ENCODE measurements around the gene BICRAL.
"Not testable (repeated sequence)": the region's sequence is repeated elsewhere in the genome, so short reads cannot be mapped to it uniquely, and the experiment has no call there.

The BICRAL gene, protein sequence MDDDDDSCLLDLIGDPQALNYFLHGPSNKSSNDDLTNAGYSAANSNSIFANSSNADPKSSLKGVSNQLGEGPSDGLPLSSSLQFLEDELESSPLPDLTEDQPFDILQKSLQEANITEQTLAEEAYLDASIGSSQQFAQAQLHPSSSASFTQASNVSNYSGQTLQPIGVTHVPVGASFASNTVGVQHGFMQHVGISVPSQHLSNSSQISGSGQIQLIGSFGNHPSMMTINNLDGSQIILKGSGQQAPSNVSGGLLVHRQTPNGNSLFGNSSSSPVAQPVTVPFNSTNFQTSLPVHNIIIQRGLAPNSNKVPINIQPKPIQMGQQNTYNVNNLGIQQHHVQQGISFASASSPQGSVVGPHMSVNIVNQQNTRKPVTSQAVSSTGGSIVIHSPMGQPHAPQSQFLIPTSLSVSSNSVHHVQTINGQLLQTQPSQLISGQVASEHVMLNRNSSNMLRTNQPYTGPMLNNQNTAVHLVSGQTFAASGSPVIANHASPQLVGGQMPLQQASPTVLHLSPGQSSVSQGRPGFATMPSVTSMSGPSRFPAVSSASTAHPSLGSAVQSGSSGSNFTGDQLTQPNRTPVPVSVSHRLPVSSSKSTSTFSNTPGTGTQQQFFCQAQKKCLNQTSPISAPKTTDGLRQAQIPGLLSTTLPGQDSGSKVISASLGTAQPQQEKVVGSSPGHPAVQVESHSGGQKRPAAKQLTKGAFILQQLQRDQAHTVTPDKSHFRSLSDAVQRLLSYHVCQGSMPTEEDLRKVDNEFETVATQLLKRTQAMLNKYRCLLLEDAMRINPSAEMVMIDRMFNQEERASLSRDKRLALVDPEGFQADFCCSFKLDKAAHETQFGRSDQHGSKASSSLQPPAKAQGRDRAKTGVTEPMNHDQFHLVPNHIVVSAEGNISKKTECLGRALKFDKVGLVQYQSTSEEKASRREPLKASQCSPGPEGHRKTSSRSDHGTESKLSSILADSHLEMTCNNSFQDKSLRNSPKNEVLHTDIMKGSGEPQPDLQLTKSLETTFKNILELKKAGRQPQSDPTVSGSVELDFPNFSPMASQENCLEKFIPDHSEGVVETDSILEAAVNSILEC

DNA sequence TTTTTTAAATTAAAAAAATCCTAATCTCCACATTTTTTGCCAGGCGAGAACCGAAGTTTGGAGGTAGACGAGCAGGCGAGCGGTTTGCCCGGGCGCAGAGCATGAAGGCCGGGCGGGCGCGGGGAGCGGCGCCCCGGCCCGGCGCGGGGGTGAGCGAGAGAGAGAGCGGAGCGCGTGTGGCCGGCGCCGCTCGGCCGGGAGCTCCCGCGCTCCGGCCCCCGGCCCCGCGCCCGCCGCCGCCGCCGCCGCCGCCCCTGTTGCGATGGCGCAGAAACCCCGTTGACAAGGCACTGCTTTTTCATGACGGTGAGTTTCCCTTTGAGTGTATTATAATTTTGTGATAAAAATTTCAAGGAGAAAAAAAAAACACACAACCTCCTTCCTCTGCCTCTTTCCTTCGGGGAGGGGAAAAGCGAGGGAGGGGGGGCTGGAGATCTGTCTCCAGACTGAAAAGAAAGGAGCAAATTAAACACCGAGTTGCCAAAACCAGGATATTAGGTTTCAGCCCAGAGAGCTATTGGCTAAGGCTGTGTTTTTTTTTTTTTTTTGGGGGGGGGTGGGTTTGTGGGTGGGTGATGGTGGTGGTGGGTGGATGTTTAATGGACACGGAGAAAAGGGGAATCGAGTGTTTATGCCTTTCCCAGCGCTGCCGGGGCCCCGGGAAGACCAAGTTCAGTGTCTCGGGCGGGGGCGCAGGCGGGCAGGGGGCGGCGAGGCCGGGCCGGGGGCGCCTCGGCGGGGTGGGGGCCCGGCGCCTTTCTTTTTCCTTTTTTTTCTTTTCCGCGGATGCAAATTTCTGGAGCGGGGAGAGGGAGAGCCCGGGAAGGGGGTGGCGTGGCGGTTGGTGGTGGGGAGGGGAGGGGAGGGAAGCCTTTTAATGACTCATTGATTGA, at the start of gene BICRAL:
TSS of gene BICRAL (plus strand) at position 257 of the 893 bp plus-strand sequence. CDS start 39,971 bp downstream, outside the sequence.
- FAIRE-seq, result no peak

DNA sequence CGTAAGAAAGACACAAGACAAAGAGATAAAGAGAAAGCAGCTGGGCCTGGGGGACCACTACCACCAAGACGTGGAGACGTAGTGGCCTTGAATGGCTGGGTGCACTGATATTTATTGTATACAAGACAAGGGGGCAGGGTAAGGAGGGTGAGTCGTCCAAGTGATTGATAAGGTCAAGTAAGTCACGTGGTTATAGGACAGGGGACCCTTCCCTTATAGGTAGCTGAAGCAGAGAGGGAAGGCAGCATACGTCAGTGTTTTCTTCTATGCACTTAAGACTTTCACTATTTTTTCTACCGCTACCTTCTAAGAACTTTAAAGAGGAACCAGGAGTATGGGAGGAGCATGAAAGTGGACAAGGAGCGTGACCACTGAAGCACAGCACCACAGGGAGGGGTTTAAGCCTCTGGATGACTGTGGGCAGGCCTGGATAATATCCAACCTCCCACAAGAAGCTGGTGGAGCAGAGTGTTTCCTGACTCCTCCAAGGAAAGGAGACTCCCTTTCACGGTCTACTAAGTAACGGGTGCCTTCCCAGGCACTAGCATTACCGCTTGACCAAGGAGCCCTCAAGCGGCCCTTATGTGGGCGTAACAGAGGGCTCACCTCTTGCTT, 47.9 kb upstream of the BICRAL start:
- not testable (repeated sequence) for FAIRE-seq

DNA sequence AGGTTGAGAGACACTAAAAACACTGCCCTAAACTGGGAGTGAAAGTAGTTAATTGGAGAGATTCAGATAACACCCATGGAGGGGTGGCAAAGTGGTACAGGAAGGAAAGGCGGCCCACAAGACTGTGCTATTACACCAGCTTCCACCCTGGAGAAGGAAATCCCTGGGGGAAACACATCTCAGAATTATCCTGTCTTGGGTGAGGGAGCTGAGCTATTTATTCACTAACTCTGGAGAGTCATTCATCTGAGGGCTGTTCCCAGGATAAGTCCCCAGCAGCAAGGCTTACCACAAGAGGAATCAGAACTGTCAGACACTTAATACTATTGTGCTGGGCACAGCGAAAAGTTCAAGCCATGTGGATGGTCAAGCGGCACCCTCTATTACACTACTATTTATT, 45.9 kb upstream of the BICRAL start:
- no peak for FAIRE-seq

DNA sequence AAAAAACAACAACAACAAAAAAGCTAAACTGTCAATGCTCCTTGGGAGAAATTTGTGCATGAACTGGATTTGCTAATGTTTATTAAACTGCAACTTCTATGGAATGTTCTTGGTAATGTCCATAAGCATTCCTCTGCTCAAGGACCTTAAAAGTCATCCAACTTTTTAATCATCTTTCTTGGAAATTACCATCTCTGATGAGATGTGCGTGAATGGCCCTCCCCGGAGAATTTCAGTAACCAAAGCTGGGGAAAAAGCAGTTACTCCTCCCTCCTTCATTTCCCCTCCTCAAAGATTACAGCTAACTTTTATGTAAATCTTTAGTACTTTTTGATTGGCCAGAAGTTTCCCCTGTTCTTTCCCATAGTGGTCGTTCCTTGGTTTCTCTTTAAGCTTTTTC, 41.1 kb upstream of the BICRAL start:
- FAIRE-seq, result no peak

DNA sequence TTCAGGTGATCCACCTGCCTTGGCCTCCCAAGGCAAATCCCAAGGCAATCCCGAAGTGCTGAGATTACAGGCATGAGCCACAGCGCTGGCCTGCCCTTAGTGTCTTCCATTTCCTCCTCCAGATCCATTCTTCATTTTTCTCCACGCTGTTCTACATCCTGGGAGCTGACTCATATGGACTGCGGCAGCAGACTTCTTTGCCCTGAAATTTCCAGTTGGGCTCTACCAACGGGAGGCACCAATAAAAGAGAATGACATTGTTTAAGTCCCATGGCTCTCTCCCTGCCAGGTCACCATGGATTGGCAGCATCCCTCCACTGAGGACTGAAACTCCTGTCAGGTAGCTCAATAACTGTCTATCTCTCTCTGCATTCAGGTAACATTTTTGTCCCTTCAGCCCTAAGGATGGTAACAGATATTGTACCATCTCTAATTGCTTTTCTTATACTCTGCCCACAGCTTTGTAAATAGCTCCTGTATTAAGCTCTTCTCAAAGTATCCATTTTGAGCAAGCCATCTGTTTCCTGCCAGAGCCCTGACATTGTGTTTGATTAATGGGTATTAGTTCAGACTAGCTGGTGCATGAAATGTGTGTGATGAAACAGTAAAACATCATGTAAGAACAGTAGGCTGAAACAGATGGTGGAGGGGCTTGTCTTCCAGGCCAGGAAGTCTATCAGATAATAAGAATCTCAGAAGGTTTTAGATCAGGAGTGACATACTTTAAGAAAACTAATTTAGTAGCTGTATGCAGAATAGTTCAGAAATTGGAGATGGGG, 39.5 kb upstream of the BICRAL start:
- FAIRE-seq, result no peak

DNA sequence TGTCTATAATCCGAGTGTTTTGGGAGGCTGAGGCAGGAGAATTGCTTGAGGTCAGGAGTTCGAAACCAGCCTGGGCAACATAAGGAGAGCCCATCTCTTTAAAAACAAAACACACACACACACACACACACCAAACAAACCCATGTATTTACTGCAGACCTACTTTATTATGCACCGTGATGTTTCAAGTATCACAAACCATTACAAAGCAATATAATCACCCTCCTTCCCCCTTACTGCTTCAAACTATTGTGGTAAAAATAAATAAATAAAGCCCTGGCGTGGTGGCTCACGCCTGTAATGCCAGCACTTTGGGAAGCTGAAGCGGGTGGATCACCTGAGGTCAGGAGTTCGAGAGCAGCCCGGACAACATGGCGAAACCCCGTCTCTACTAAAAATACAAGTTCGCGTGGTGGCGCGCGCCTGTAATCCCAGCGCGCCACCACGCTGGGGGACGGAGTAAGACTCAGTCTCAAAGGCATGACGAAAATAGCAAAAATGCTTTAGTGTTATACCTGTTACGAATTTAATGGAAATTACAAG, 37.4 kb upstream of the BICRAL start:
- no peak for FAIRE-seq

DNA sequence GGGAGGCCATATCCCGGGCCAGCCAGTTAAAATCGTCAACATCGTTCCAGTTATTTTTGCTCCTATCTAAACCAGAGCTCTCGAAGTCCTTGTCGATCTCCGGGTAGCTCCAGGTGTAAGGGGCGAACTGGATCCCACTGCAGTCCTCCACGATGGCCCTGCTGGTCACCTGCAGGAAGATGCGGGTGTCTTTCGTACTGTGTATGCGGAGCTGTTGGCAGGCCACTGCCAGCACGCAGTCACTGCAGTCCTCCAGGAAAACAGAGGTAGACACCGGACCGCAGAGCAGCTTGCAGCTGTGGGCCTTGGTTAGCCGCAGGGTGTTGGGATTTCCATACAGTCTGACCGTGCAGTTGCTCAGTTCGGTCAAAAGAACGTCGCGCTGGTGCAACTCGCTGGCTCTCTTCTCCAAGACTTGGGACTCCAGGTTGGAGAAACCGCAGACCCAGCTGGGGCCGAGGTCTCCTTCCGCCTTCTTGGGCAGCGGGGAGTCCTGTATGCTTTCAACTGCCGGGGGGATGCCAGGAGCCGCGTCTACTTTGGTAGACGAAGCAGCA, 36.7 kb upstream of the BICRAL start:
- FAIRE-seq, result no peak

DNA sequence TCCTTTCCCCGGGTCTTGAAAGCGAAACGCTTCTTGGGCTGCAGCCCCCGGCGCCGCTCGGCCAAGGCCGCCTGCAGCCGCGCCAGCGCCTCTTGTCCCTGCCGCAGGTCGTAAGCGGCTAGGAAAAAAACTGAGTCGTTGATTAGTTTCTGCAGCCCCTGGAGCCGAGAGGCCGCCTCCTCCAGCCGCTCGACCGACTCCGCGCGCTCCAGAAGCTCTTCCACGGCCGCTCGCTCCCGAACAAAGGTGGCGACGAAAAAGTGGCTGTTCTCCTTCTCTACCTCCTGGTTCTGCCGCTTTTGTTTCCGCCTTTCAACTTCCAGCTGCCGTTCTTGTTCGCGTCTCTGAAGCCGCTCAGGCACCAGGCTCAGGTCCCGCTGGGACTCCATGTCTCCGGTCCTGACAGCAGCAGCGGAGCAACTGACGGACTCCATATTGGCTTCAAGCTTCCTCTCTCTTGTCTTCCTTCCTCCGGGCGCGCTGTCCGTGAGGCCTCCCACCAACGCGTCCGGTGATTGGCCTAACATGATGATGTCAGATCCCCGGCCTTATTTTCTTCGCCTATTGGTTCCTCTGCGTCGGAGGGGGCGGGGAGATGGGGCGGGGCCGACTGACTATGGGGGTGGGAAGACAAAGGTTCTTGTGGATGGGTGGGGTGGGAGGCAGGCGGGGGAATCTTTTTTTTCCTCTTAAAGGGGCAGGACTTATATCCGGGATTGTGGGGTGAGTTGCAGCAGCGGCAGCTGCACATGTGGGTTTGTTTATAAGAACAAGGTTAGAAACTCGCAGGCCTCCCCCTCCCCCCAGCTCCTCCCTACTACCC, 36.0 kb upstream of the BICRAL start, which contains the start of gene TBCC:
TSS of gene TBCC (minus strand) at position 464 of the 823 bp plus-strand sequence. CDS start at position 434, 30 bp downstream.
- no peak for FAIRE-seq

DNA sequence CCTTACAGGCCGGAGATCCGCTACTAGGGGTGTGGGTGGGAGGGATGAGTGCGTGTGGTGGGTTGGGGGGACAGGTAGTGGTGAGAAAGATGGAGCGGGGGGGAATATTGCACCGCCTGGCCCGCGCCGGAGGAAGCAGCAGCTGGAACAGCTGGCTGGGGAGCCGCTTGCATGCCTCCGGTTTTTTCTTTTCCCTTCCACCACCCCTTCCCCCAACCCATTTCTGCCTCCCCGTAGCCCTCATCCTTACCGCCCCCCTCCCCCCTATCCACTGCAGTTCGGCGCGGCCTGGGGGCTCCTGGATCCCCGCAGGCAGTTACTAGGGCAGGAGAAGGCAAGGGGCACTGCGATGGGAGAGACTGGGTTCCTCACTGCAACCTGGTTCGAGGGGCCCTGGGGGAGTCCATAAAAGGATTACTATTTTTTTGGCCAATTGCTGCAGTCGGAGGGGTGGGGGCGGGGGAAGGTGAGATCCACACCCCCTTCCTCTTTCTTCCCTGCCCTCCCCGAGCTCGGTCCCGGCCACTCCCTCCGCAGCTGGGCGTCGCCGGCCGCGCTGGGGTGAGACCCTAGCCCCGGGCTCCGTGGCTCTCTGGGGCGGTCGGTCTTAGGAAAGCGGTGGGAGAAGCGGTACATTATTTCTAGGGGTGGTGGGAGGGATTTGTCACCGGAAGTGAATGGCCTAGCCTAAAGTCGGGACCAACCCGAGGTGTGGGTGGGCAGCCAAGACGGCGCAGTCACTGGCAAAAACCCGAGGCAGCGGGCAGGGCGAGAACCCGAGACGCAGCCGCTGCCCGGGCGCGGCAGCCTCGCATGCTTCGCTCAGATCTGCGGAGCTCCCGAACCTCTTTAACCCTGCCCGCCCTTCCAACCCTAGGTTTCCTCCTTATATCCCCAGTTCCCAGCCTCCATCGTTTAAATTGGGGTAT, 35.1 kb upstream of the BICRAL start:
- no peak for FAIRE-seq

DNA sequence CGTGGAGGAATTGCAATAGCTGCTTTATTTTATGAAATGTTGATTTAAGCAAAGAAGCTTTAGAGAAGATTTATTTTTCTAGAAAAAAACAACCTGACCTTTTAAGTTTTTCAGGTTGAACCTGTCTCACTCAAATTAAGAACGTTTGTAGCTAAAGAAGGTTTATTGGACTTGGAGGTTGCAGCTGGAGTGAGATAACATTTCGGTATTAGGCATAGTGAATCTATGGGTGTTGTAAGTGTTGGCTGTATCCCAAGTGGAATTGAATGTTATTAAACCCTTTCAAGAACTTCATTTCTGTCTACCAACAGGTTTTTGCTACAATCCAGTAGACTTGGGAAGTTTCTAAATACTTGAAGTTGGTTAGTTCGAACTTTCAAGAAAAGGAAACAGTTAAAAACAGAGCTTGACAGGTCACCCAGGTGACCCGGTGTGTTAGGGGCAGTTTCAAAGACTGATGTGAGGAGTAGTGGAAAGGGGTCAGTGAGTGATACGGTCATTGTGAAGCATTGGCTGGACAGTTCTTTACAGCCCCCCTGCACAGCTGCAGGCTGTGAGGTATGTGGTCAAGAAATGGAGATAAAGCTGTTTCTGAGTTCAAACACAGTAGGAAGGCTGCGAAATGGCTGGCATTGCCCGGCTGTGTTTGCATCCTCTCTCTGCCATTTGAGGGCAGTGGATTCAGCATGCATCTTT, 33.5 kb upstream of the BICRAL start:
- FAIRE-seq, result no peak

DNA sequence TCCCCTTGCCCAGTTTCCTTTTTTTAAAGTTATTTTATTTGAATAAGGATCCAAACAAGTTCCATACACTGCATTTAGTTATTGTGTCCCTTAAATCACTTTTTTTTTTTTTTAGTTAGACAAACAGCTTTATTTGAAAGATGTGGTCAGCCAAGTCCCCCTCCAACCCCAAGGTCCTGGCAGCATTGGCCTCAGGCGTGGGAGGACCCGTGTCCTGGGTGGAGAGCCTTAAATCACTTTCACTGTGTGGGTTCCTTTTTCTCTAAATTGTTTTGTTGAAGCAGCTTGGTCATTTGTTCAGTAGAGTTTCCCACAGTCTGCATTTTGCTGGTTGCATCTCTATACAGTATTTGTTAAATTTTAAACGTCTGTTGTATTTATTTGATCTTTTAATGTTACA, 30.8 kb upstream of the BICRAL start:
- no peak for FAIRE-seq

DNA sequence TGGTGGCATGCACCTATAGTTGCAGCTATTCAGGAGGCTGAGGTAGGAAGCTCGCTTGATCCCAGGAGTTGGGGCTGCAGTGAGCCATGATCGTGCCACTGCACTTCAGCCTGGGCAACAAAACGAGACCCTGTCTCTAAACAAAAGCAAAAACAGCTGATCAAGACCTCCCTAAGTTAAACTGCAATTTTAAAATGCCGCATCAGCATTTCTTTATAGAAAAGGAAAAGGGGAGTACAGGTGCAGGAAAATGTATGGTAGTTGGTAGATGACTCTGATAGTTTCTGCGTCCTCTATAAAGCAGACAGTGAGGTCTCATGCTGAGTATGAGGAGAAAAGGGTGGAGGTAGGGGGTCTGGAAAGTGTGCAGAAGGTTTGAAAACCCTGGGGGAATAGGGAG, 27.1 kb upstream of the BICRAL start:
- no peak for FAIRE-seq

DNA sequence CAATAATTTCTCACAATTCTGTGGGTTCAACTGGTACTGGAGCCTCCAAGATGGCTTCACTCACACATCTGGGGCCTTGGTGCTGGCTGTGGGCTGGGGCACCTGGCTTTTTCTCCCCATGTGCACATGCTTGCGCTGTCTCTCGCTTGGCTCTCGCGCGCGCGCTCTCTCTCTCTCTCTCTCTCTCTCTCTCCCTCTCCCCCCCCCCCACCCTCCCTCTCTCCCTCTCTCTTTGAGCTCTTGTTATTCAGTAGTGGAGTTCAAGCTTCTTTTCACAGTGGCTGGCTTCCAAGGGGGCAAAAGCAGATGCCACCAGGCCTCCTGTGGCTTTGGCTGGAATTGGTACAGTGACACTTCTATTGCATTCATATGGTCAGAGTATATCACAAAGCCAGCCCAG, 25.1 kb upstream of the BICRAL start:
- FAIRE-seq, result no peak

DNA sequence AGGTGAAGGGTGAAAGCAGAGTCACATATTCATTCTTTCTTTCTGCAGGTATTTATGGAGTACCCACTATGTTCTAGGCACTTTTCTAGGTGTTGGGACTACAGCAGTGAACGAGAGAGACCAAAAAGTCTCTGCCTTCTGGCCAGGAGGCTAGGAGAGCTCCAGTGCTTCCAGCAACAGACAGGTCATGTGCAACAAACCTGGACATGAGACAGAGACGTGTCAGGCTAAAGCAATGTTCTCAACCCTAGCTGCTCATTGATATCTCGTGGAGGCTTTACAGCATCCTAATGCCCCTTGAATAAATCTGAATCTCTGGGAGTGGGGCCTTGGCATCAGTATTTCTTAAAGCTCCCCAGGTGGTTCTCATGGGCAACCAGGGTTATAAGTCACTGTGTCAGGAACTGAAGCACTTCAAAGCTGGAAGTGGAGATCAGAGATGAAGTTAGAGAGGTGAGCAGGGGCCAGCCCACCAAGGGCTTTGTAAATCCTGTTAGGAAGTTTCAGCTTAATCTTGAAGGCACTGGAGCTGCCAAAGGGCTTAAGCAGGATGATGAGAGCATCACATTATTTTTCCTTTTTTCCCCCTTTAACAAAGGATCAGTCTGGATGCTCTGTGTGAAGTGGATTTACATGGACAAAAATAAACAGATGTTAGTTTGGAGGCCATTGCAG, 23.0 kb upstream of the BICRAL start:
- FAIRE-seq, result no peak

DNA sequence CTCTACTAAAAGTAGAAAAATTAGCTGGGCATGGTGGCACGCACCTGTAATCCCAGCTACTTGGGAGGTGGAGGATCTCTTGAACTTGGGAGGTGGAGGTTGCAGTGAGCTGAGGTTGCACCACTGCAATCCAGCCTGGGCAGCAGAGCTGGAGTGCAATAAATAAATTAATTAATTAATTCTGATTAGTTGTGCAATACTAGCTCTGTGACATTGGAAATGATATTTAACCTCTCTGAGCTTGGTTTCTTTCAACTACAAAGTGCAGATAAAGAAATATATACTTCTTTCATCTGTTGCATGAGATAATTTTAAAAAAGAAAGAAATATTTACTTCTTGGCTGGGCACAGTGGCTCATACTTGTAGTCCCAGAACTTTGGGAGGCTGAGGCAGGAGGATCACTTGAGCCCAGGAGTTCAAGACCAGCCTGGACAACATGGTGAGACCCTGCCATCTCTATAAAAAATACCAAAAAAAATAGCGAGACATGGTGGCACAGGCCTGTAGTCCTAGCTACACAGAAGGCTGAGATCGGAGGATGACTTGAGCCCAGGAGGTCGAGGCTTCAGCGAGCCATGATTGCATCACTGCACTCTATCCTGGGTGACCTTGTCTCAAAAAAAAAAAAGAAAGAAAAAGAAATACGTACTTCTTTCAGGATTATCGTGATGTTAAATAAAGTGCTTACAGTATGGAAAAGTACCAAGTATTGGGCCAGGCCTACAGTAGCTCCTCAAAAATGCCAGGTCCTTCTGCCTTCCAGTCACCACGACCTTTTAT, 20.4 kb upstream of the BICRAL start:
- no peak for FAIRE-seq

DNA sequence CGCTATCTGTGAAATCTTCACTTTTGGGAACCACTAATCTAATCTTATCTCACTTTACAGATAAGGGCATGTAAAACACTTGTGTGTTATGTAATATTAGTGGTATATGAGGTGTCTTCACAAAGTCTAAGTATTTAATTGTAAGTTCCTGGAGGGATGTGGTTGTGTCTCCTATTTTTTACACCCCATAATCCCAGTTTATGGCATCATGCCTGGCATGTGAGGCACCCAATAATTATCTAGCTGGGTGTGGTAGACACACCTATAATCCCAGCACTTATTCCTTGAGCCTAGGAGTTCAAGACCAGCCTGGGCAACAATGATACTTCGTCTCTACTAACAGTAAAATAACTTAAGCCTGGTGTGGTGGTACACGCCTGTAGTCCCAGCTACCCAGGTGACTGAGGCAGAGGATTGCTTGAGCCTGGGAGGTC, 19.4 kb upstream of the BICRAL start:
- FAIRE-seq, result no peak
